SK-N-SH treated with all-trans-retinoic acid at 6 μM for 48 hours (cell line): Measurements from ENCODE around the gene ZBTB48.

Experiments used
- BACH2 ChIP-seq: fragments of 250-450 bp; sonication (Bioruptor Pico); IDR thresholded peaks from 2 replicates; pipeline ENCODE4 v1.9.0; 2021; ENCODE audit warnings: mild to moderate bottlenecking, borderline replicate concordance
- CSDC2 ChIP-seq: fragments of 250-450 bp; sonication (Bioruptor Pico); IDR thresholded peaks from 2 replicates; pipeline ENCODE4 v1.5.0; 2020; ENCODE audit warnings: mild to moderate bottlenecking, moderate library complexity
- ESRRG ChIP-seq: fragments of 250-450 bp; sonication (Bioruptor Pico); IDR thresholded peaks from 2 replicates; pipeline ENCODE4 v1.6.1; 2021; ENCODE audit warnings: mild to moderate bottlenecking
- TCF4 ChIP-seq: fragments of 250-450 bp; sonication (Bioruptor Pico); IDR thresholded peaks from 2 replicates; pipeline ENCODE4 v1.8.0; 2021; ENCODE audit warnings: mild to moderate bottlenecking, moderate library complexity, borderline replicate concordance
- ZFP30 ChIP-seq: fragments of 450-650 bp; formaldehyde crosslinking; IDR thresholded peaks from 2 replicates; pipeline ENCODE4 v1.5.0; 2022; ENCODE audit warnings: mild to moderate bottlenecking, moderate library complexity
- ZNF8 ChIP-seq: fragments of 450-650 bp; formaldehyde crosslinking; IDR thresholded peaks from 2 replicates; pipeline ENCODE4 v1.5.0; 2020; ENCODE audit warnings: mild to moderate bottlenecking, moderate library complexity
- TF ChIP-seq, protein P1 (sequence below): fragments of 250-450 bp; sonication (Bioruptor Pico); IDR thresholded peaks from 2 replicates; pipeline ENCODE4 v1.8.0; 2020; ENCODE audit warnings: mild to moderate bottlenecking, moderate library complexity, borderline replicate concordance
- TF ChIP-seq, protein P2 (sequence below): fragments of 250-450 bp; sonication (Bioruptor Pico); IDR thresholded peaks from 2 replicates; pipeline ENCODE4 v1.5.0; 2020; ENCODE audit warnings: mild to moderate bottlenecking, moderate library complexity

DNA sequence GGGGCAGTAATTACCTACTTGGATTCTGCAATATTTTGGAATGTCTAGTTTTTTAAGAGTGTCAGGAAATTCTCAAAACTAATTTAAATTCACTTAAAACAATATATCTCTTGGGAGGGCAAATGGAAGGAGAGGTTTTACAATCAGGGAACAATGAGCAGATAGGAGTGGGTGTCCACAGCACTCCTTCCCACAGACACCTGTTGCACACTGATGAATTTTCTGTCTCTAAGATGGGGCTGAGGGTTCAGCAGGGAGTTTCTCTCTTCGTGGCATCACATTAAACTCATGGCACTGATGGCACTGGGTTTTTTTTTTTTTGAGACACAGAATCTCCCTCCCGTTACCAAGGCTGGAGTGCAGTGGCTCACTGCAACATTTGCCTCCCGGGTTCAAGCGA lies 39.3 kb downstream of the ZBTB48 start:
- TF ChIP-seq CSDC2 (no peak), ESRRG (CRISPR knock-in tag) (no peak), TCF4 (CRISPR knock-in tag) (no peak), ZFP30 (CRISPR knock-in tag) (no peak), ZNF8 (no peak), BACH2 (CRISPR knock-in tag) (no peak)
- TF ChIP-seq, protein P1, sequence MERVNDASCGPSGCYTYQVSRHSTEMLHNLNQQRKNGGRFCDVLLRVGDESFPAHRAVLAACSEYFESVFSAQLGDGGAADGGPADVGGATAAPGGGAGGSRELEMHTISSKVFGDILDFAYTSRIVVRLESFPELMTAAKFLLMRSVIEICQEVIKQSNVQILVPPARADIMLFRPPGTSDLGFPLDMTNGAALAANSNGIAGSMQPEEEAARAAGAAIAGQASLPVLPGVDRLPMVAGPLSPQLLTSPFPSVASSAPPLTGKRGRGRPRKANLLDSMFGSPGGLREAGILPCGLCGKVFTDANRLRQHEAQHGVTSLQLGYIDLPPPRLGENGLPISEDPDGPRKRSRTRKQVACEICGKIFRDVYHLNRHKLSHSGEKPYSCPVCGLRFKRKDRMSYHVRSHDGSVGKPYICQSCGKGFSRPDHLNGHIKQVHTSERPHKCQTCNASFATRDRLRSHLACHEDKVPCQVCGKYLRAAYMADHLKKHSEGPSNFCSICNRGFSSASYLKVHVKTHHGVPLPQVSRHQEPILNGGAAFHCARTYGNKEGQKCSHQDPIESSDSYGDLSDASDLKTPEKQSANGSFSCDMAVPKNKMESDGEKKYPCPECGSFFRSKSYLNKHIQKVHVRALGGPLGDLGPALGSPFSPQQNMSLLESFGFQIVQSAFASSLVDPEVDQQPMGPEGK (CRISPR knock-in tag): no peak
- TF ChIP-seq, protein P2, sequence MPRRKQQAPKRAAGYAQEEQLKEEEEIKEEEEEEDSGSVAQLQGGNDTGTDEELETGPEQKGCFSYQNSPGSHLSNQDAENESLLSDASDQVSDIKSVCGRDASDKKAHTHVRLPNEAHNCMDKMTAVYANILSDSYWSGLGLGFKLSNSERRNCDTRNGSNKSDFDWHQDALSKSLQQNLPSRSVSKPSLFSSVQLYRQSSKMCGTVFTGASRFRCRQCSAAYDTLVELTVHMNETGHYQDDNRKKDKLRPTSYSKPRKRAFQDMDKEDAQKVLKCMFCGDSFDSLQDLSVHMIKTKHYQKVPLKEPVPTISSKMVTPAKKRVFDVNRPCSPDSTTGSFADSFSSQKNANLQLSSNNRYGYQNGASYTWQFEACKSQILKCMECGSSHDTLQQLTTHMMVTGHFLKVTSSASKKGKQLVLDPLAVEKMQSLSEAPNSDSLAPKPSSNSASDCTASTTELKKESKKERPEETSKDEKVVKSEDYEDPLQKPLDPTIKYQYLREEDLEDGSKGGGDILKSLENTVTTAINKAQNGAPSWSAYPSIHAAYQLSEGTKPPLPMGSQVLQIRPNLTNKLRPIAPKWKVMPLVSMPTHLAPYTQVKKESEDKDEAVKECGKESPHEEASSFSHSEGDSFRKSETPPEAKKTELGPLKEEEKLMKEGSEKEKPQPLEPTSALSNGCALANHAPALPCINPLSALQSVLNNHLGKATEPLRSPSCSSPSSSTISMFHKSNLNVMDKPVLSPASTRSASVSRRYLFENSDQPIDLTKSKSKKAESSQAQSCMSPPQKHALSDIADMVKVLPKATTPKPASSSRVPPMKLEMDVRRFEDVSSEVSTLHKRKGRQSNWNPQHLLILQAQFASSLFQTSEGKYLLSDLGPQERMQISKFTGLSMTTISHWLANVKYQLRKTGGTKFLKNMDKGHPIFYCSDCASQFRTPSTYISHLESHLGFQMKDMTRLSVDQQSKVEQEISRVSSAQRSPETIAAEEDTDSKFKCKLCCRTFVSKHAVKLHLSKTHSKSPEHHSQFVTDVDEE (CRISPR knock-in tag): no peak
